ENCODE measurements around the gene PREX1. TPM values are rescaled to one million over a fixed set of nuclear protein-coding genes. Genes with fewer than 3 reads are reported as not detected.

Gene PREX1
- total and polyA plus RNA-seq, 4 donors: 29.5 to 121 (median 69.3) TPM

GRCh38 chr20:48613926-48614325, 213.9 kb downstream of the PREX1 start:
- H3K4me3 ChIP-seq: no peak overlapping the region
- H3K27ac ChIP-seq (ENCODE audit: low read depth in 1 of 2, low read length in 1 of 2): no peak overlapping the region
- no peaks in the 10 kb centered on the region for H3K36me3 ChIP-seq (ENCODE audit: control insufficient read depth in 4 of 4, insufficient read depth in 4 of 4, low read length in 4 of 4)
- TF ChIP-seq CTCF (IDR thresholded peaks at IDR 0.05; ENCODE audit: control extremely low read depth, extremely low read depth): no peak
- ATAC-seq (ENCODE audit: insufficient read depth, low FRiP score) (no peak), DNase-seq (no peak)
- H3K4me1 ChIP-seq (ENCODE audit: control insufficient read depth in 5 of 5, insufficient read depth in 5 of 5, low read length in 5 of 5): no peaks in the 10 kb centered on the region
- WGBS, 2 donors: 70 to 82% methylated on average over 4 of the region's 4 CpGs
- H3K27me3 ChIP-seq (ENCODE audit: control insufficient read depth in 3 of 3, insufficient read depth in 3 of 3, low read length in 2 of 3): no peaks in the 10 kb centered on the region
- no peak overlapping the region for H3K9ac ChIP-seq (ENCODE audit: insufficient read depth in 1 of 2, low read length in 2 of 2)
- H3K9me3 ChIP-seq (ENCODE audit: control insufficient read depth in 4 of 4, insufficient read depth in 3 of 4, low read length in 3 of 4): no peaks in the 10 kb centered on the region

DNA sequence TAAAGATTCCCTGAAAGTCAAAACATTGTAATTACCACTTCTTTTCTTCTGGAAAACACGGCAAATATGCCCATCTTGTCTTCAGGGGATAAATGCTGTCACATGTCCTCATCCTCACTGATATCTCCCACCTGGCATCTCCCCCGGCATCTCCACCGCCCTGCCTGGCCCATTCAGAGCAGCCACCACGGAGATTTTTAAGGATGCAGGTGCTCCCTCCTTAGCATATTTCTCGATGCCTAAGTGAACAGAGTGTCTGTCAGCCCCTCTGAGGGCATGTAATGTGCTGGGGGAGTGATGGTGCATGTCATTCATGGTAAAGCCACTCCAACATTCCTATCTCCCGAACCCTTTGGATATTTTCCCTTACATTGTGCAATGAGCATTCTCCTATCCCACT, 215.5 kb downstream of the PREX1 start:
- no peak for DNase-seq
- 75 to 86% methylated on average over 6 of the region's 6 CpGs for WGBS, 2 donors
- H3K27me3 ChIP-seq (ENCODE audit: control insufficient read depth in 3 of 3, insufficient read depth in 3 of 3, low read length in 2 of 3): no peaks in the 10 kb centered on the region

GRCh38 chr20:48610996-48611395, 216.8 kb downstream of the PREX1 start:
- no peaks in the 10 kb centered on the region for H3K27me3 ChIP-seq (ENCODE audit: control insufficient read depth in 3 of 3, insufficient read depth in 3 of 3, low read length in 2 of 3)
- WGBS, 2 donors: 65 to 88% methylated on average over 4 of the region's 4 CpGs
- H3K9me3 ChIP-seq (ENCODE audit: control insufficient read depth in 4 of 4, insufficient read depth in 3 of 4, low read length in 3 of 4): no peaks in the 10 kb centered on the region
- DNase-seq: no peak
- H3K36me3 ChIP-seq (ENCODE audit: control insufficient read depth in 4 of 4, insufficient read depth in 4 of 4, low read length in 4 of 4): no peaks in the 10 kb centered on the region
- H3K9ac ChIP-seq (ENCODE audit: insufficient read depth in 1 of 2, low read length in 2 of 2): no peak overlapping the region
- ATAC-seq (ENCODE audit: insufficient read depth, low FRiP score): no peak
- H3K27ac ChIP-seq (ENCODE audit: low read depth in 1 of 2, low read length in 1 of 2): no peak overlapping the region
- no peaks in the 10 kb centered on the region for H3K4me1 ChIP-seq (ENCODE audit: control insufficient read depth in 5 of 5, insufficient read depth in 5 of 5, low read length in 5 of 5)
- TF ChIP-seq CTCF (IDR thresholded peaks at IDR 0.05; ENCODE audit: control extremely low read depth, extremely low read depth): no peak
- no peak overlapping the region for H3K4me3 ChIP-seq

More for the DNA sequence above, 215.5 kb downstream of the PREX1 start:
- TF ChIP-seq CTCF (IDR thresholded peaks at IDR 0.05; ENCODE audit: control extremely low read depth, extremely low read depth): no peak
- no peaks in the 10 kb centered on the region for H3K4me1 ChIP-seq (ENCODE audit: control insufficient read depth in 5 of 5, insufficient read depth in 5 of 5, low read length in 5 of 5)
- no peak for ATAC-seq (ENCODE audit: insufficient read depth, low FRiP score)
- H3K9ac ChIP-seq (ENCODE audit: insufficient read depth in 1 of 2, low read length in 2 of 2): no peak overlapping the region
- no peak overlapping the region for H3K27ac ChIP-seq (ENCODE audit: low read depth in 1 of 2, low read length in 1 of 2)
- no peak overlapping the region for H3K4me3 ChIP-seq
- H3K9me3 ChIP-seq (ENCODE audit: control insufficient read depth in 4 of 4, insufficient read depth in 3 of 4, low read length in 3 of 4): no peaks in the 10 kb centered on the region
- no peaks in the 10 kb centered on the region for H3K36me3 ChIP-seq (ENCODE audit: control insufficient read depth in 4 of 4, insufficient read depth in 4 of 4, low read length in 4 of 4)

DNA sequence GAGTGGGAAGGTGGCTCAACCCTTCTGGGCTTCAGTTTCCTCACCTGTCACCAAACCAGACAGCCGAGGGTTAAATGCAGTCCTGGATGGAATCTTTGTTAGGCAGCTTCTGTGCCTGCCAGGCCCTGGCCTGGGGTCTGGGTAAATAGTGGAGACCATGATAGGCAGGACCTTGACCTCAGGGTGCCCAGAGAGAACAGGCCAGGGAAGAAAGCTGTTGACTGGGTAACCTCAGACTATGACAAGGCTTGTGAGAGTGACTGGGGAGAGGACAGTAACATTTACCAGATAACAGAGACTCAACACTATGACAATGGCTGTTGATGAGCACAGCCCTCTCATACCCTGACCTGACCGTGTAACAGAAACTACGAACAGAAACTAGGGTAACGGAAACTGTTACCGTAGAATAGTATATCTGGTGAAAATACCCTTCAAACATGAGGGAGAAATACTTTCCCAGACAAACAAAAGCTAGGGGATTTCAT, 218.3 kb downstream of the PREX1 start:
- ATAC-seq (ENCODE audit: insufficient read depth, low FRiP score) (no peak), DNase-seq (no peak)
- Histone ChIP-seq H3K9me3 (ENCODE audit: control insufficient read depth in 4 of 4, insufficient read depth in 3 of 4, low read length in 3 of 4) (no peaks in the 10 kb centered on the region), H3K9ac (ENCODE audit: insufficient read depth in 1 of 2, low read length in 2 of 2) (no peak overlapping the region), H3K36me3 (ENCODE audit: control insufficient read depth in 4 of 4, insufficient read depth in 4 of 4, low read length in 4 of 4) (no peaks in the 10 kb centered on the region), H3K4me3 (no peak overlapping the region), H3K27me3 (ENCODE audit: control insufficient read depth in 3 of 3, insufficient read depth in 3 of 3, low read length in 2 of 3) (no peaks in the 10 kb centered on the region), H3K4me1 (ENCODE audit: control insufficient read depth in 5 of 5, insufficient read depth in 5 of 5, low read length in 5 of 5) (no peaks in the 10 kb centered on the region), H3K27ac (ENCODE audit: low read depth in 1 of 2, low read length in 1 of 2) (no peak overlapping the region)
- TF ChIP-seq CTCF (IDR thresholded peaks at IDR 0.05; ENCODE audit: control extremely low read depth, extremely low read depth): no peak
- 73 to 92% methylated on average over 5 of the region's 5 CpGs for WGBS, 2 donors

Measured in lung (tissue), 12 donors.